SW480 (cell line): ENCODE data around the gene MYH6.
"Not testable (repeated sequence)": the region's sequence is repeated elsewhere in the genome, so short reads cannot be mapped to it uniquely, and the experiment has no call there.

Source experiments
- DNase-seq: peaks from one replicate; pipeline ENCODE4 v3.0.0-alpha.2; 2016; ENCODE audit warnings: low spot score

Gene MYH6

GRCh38 chr14:23435543-23436326 is 27.7 kb upstream of the MYH6 start, which contains the start of gene MYH7:
TSS of gene MYH7 (minus strand) at chr14:23435660. CDS start at chr14:23433732, 1,928 bp downstream.
- DNase-seq = no peak

GRCh38 chr14:23434488-23435222 is 26.6 kb upstream of the MYH6 start:
- no peak for DNase-seq

GRCh38 chr14:23433457-23433856 is 25.4 kb upstream of the MYH6 start:
- no peak for DNase-seq

DNA sequence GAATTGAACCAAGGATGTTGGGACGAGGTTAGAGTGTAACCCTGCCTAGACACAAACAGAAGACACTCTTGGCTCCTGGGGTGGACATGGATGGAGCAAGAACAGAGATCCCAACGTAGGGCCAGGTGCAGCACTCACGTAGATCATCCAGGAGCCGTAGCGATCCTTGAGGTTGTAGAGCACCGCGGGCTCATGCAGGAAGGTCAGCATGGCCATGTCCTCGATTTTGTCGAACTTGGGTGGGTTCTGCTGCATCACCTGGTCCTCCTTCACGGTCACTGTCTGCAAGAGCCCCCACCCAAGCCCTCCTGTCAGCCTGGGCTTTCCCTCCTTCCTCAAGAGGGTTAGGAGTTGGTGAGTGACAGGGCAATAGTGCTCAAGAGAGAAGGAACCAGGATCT is 24.9 kb upstream of the MYH6 start:
- DNase-seq = no peak

DNA sequence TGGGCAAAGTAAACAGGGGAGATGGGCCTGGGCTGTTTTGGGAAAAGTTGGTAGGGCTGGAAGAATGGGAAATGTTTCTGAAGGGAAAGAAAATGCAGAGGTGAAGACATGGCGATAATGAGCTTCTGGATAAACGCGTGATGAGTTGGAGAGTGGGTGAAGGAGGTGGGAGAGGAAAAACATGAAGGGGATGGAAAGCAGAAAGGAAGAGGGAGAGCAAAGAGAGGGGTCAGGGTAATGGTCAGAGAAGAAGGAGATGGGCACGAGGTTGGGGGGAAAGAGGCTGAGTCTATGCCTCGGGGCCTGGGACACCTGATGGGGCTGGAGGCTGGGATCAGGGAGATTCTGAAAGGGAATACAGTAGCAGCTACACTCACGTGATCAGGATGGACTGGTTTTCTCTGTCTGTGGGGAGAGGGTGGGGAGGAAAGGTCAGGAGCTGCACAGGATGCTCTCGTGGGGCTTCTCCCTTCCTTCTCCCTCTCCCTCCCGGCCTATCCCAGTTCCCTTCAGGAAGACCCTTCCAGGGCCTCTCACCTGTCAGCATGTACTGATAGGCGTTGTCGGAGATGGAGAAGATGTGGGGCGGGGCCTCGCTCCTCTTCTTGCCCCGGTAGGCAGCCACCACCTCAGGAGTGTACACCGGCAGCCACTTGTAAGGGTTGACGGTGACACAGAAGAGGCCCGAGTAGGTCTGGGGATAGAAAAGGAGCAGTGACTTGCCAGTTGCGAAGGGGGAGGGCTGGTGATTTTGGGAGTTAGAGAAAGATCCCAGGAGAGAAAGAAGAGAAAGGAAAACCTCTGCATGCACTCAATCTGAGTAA is 24.2 kb upstream of the MYH6 start:
- no peak for DNase-seq

DNA sequence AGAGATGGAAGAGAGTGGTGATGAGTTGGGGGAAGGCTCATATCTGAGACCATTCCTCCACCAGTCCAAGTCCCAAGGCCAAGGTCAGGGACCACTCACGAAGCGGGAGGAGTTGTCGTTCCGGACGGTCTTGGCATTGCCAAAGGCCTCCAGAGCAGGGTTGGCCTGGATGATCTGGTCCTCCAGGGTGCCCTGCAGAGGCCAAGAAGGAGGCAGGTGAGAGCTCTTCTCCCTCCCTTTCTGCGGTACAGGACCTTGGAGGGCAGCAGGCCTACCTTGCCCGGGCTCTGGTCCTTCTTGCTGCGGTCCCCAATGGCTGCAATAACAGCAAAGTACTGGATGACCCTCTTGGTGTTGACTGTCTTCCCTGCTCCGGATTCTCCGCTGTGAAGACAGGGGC is 23.4 kb upstream of the MYH6 start:
- no peak for DNase-seq

DNA sequence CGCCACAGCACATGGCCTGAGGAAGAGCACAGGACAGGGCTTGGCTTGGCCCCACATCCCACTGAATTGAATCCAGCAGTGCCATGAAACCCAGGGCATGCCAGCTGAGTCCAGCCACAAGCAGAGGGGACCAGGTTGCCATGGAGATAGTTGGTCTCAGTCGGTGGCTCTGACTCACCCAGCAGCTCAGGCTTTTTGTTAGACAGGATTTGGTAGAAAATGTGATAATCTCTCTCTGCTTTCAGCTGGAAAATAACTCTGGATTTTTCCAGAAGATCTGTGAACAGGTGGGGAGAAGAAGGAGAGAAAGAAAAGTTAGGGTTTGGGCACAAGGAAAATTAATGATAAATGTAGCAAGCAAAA is 22.6 kb upstream of the MYH6 start:
- peak; percentile 23 for DNase-seq

DNA sequence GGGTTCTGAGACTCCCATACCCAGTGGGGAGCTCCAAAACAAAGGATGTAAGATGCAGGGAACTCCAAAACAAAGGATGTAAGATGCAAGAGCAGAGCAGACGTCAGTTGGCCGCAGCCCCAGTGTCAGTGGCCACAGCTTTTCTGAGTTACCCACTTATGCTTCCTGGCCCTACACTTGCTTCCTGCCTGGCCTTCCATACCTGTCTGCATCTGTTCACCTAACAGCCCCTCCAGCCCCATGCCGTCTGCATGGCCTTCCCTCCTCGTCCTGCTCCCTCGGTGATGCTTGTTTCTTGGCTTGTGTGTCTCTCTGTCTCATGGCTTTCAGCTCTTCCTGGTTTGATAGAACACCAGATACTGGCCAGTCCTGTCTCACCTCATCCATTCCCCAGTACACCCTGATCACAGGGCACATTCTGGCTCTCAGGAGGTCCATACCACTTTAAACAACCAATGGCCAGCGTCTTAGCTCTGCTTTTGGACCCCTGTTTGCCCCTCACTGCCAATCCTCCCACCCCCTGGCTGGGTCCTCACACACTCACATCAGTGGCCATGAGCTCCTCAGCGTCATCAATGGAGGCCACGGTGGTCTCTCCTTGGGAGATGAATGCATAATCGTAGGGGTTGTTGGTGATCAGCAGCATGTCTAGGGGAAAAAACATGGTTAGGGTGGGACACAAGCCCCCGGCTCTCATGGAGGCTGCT is 22.1 kb upstream of the MYH6 start:
- DNase-seq = no peak

DNA sequence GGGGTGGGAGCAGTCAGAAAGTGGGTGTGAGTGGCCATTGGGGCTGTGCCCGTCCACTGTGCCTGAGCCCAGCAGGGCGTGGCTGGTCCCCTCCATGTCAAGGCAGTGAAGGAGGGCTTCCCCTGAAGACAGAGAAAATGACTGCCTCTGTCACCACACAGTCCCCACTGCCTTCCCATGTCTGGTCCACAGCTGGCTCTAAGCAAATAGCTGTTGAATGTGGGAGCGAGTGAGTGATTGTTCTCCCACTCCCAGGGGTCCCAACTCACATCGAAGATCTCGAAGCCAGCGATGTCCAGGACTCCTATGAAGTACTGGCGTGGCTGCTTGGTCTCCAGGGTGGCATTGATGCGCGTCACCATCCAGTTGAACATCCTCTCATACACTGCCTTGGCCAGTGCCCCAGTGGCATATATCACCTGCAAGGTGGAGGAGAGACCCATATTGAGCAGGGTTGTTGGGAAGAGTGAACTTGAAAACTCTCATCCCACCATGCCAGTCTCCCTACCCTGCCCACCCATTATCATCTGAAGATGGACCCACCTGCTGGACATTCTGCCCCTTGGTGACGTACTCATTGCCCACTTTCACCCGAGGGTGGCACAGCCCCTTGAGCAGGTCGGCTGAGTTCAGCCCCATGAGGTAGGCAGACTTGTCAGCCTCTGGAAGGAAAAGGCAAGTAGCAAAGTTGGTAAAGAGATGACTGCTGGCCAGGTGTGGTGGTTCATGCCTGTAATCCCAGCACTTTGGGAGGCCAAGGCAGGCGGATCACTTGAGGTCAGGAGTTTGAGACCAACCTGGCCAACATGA is 20.8 kb upstream of the MYH6 start:
- no peak for DNase-seq

DNA sequence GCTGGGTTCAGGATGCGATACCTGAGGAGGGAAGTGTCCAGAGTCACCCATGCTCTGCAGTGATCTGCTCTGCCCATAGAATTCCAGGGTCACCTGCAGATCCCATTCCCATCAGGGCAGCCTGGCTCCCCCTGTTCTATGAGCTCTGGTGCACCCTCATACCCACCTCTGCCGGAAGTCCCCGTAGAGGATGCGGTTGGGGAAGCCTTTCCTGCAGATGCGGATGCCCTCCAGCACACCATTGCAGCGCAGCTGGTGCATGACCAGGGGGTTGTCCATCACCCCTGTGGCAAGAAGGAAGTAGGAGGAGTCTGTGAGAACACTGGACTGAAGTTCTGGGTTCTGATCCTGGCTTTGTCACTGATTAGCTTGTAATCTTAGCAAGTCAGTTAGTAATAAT is 17.7 kb upstream of the MYH6 start:
- not testable (repeated sequence) for DNase-seq

DNA sequence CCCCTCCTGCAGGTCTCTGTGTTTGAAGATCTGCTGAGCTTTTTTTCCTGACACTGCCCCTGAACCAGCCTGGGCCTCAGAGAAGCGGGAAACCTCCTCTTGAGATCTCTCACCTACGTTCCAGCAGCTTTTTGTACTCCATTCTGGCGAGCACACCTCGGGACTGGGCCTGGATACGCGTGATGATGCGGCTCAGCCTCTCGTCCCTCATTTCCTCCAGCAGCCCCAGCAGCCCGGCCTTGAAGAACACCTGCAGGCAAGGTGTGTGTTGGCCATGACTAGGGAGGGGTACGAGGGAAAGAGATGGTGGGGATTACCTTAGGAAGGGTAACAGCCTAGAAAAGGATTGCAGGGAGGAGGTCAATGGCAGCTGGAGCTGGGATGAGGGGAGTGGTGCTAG is 17.1 kb upstream of the MYH6 start:
- DNase-seq = no peak

DNA sequence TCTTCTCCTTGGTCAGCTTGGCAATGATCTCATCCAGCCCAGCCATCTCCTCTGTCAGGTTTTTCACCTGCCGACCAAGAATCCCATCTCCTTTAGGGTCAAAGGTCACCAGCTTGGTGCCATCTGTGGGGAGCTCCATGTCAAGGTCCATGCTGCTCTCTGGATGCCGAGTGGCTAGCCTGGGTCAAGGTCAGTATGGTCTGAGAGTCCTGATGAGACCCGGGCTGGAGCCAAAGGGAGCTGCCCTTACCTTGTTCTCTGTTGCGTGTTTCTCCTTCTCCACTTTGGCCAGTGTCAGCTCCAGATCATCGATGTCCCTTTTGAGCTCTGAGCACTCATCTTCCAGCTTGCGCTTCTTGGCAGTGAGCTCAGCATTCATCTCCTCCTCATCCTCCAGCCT is 15.6 kb upstream of the MYH6 start:
- DNase-seq = no peak

DNA sequence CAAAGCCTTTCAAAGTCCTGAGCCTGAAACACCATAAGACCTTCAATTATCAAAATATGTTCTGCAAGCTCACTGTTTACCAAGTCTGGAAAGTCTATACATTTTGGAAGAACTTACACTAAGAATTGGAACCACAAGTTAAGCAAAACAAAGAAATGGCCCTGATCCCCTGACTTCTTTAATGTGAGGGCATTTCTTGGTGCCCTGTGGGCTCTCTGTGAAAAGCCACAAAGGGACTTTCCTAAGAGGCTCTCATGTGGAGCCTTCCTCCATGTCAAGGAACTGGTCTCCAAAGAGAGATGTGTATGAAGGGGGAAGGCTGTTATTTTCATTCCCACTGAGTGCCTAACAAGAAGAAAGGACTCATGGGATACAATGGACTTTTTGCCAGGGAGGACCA is 13.5 kb upstream of the MYH6 start:
- no peak for DNase-seq

DNA sequence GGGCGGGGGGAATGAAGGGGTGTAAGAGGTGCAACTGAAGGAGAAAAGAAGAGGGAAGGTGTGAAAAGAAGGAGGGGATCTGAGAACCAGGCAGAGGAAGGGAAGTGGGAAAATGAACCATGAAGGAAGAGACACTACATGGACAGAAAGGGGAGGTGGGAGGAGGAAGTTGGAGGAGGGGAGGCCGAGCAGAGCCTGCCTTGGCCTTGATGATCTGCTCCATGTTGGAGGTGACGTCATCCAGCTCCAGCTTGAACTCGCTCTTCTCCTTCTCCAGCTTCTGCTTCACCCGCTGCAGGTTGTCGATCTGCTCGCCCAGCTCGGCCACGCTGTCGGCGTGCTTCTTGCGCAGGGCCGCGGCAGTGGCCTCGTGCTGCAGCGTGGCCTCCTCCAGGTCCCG is 11.6 kb upstream of the MYH6 start:
- not testable (repeated sequence) for DNase-seq

- no peak for DNase-seq
Measured at GRCh38 chr14:23418021-23418420, 9.9 kb upstream of the MYH6 start.

DNA sequence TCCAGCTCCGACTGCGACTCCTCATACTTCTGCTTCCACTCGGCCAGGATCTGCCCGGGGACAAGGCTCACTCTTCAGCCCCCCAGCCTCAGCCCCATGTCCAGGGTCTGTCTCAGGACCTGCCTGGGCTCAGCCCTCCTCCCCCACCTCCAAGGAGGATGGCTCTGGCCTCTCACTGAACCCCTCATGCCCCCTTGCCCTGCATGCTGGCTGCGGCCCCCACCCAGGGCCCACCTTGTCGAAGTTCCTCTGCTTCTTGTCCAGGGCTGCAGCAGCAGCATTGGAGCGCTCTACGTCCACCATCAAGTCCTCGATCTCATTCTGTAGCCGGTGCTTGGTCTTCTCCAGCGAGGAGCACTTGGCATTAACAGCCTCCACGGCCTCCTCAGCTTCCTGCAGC is 9.2 kb upstream of the MYH6 start:
- not testable (repeated sequence) for DNase-seq

- no peak for DNase-seq
Measured at GRCh38 chr14:23416801-23417200, 8.7 kb upstream of the MYH6 start.

DNA sequence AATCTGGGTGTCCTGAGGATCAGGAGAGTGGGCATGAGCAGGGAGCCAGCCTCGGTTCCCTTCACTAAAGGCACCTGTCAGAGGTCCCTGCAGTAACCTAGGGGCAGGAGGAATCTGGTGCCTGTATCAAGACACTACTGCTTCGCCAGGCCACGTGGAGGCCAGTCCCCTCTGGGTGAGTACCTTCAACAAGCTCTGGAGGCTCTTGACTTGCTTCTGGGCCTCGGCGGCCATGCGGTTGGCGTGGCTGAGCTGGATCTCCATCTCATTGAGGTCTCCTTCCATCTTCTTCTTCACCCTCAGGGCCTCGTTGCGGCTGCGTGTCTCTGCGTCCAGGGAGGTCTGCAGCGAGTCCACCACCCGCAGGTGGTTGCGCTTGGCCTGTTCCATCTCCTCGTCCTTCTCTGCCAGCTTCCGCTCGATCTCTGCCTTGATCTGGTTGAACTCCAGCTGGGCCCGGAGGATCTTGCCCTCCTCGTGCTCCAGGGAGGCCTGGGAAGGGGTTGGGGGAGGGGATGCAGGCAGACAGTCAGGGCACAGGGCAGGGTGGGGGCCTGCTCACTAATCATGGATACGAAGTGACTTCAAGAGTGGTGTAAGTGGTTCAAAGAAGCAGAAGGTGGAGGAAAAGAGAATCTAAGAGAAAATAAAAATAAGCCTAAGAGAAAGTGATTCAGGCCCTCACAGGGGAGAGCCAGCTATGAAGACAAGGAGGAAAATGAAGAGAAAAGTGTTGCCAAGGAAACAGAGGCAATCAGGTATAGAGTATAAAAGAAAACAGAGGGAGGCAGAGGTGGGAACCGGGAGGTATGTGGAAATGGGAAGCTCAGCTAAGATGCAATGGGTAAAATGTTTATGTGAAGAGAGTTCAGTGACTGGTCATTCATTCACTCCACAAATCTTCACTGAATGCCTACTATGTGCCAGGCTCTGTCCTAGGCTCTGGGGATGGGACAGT is 8.0 kb upstream of the MYH6 start:
- DNase-seq = no peak

DNA sequence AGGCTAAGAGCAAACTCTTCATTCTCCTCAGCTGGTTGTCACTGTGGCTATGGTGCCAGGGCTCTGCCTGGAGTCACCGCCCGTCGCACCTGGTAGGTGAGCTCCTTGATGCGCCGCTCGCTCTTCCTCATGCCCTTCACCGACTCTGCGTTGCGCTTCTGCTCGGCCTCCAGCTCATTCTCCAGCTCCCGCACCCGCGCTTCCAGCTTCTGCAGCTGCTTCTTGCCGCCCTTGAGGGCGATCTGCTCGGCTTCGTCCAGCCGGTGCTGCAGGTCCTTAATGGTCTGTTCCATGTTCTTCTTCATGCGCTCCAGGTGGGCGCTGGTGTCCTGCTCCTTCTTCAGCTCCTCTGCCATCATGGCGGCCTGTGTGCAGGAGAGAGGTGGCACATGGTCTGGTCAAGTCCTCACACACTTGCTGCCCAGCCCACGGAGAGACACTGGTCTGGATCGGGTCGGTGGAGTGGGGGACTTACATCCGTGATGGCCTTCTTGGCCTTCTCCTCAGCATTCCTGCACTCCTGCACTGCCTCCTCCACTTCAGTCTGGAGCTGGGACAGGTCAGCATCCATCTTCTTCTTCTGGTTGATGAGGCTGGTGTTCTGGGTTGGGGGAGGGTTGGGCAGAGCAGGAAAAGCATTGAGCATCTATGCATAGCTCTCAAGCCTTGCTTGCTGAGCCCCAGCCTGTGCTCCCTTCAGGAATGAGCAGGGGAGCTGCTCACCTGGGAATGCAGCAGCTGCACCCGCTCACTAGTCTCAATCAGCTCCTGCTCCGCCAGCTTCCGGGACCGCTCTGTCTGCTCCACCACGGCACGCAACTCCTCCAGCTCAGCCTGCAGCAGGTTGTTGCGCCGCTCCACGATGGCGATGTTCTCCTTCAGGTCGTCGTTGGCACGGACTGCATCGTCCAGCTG is 7.1 kb upstream of the MYH6 start:
- no peak for DNase-seq
